ENCODE data around the gene SLC5A11. TPM values are rescaled to one million over a fixed set of nuclear protein-coding genes. Genes with fewer than 3 reads are reported as not detected.
"Not testable (repeated sequence)": the region's sequence is repeated elsewhere in the genome, so short reads cannot be mapped to it uniquely, and the experiment has no call there.

SLC5A11 gene
- total RNA-seq, 2 experiments from 2014 or later = 0.12 TPM; not detected in 1

DNA sequence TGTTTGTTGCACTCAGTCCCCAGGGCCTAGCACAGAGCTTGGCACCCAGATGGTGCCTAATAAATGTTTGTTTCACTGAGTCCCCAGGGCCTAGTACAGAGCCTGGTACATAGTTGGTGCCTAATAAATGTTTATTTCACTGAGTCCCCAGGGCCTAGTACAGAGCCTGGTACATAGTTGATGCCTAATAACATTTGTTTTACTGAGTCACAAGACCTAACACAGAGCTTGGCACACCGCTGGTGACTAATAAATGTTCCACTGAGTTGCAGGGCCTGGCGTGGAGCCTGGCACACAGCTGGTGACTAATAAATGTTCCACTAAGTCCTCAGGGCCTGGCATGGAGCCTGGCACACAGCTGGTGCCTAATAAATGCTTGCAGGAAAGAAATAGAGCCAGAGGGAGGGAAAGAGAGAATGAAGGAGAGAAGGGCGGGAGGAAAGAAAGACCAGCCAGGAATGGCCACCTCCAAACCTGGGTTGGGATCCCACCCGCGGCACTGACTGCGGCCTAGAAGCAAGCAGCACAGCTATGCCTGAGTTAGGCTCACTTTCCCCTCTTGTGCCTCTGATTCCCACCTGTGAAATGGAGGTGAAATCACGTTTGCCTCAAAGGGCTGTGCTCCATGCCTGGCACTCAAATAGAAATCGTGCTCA, 7.5 kb downstream of the SLC5A11 start:
- Mint-ChIP-seq H3K4me1 (ENCODE audit: low read depth) (peaks cover 21% of the 10 kb centered on the region), H3K27me3 (peaks cover 6% of the 10 kb centered on the region), H3K4me3 (no peak overlapping the region), H3K9me3 (no peaks in the 10 kb centered on the region), H3K36me3 (no peaks in the 10 kb centered on the region), H3K27ac (no peak overlapping the region)
- CTCF ChIA-PET = no interaction called here
- POLR2A ChIA-PET = no interaction called here
- DNase-seq = peak; percentile 20
- intact Hi-C loops (cut with micrococcal nuclease) = loop anchor here (5.0 to 10.0 kb wide), 4 partner anchors 81 to 661 kb away; no protein-coding TSS in a partner anchor

GRCh38 chr16:24853830-24854229, 8.1 kb downstream of the SLC5A11 start:
- ChIA-PET POLR2A (no interaction called here), CTCF (interaction anchor here (0.6 kb wide), 1 partner anchor 710 kb away, joined by 3 read pairs; no protein-coding TSS in a partner anchor)
- H3K27ac Mint-ChIP-seq = no peak overlapping the region
- H3K36me3 Mint-ChIP-seq = no peaks in the 10 kb centered on the region
- H3K4me1 Mint-ChIP-seq (ENCODE audit: low read depth) = peaks cover 21% of the 10 kb centered on the region
- DNase-seq = no peak
- H3K27me3 Mint-ChIP-seq = peaks cover 10% of the 10 kb centered on the region
- H3K9me3 Mint-ChIP-seq = no peaks in the 10 kb centered on the region
- intact Hi-C loops (cut with micrococcal nuclease) = loop anchor here (5.0 to 10.0 kb wide), 4 partner anchors 82 to 662 kb away; no protein-coding TSS in a partner anchor
- H3K4me3 Mint-ChIP-seq = no peak overlapping the region

- H3K9me3 Mint-ChIP-seq = no peaks in the 10 kb centered on the region
- intact Hi-C loops (cut with micrococcal nuclease) = loop anchor here (5.0 to 10.0 kb wide), 4 partner anchors 82 to 662 kb away; no protein-coding TSS in a partner anchor
- peaks cover 21% of the 10 kb centered on the region for H3K4me1 Mint-ChIP-seq (ENCODE audit: low read depth)
- no peak overlapping the region for H3K4me3 Mint-ChIP-seq
- POLR2A ChIA-PET = no interaction called here
- CTCF ChIA-PET = no interaction called here
- H3K36me3 Mint-ChIP-seq = no peaks in the 10 kb centered on the region
- peaks cover 10% of the 10 kb centered on the region for H3K27me3 Mint-ChIP-seq
- no peak for DNase-seq
- H3K27ac Mint-ChIP-seq = no peak overlapping the region
These were observed 8.9 kb downstream of the SLC5A11 start for GRCh38 chr16:24854607-24855171.

GRCh38 chr16:24855678-24856077, 9.9 kb downstream of the SLC5A11 start:
- H3K36me3 Mint-ChIP-seq = no peaks in the 10 kb centered on the region
- ChIA-PET CTCF (no interaction called here), POLR2A (no interaction called here)
- DNase-seq = no peak
- intact Hi-C loops (cut with micrococcal nuclease) = loop anchor here (10.0 kb wide), 1 partner anchor 129 kb away; no protein-coding TSS in a partner anchor
- no peak overlapping the region for H3K27ac Mint-ChIP-seq
- peaks cover 14% of the 10 kb centered on the region for H3K4me1 Mint-ChIP-seq (ENCODE audit: low read depth)
- H3K9me3 Mint-ChIP-seq = no peaks in the 10 kb centered on the region
- H3K4me3 Mint-ChIP-seq = no peak overlapping the region
- peaks cover 10% of the 10 kb centered on the region for H3K27me3 Mint-ChIP-seq

DNA sequence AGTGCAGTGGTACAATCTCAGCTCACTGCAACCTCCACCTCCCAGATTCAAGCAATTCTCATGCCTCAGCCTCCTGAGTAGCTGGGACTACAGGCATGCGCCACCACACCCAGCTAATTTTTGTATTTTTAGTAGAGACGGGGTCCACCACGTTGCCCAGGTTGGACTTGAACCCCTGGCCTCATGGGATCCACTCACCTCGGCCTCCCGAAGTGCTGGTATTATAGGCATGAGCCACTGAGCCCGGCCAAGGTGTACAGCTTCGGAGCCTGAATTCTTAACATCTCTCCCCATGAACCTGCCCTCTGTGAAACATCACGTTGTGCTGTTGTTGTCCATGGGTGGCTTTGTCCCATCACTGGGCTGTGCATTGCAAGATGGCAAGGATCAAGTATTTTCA, 11.1 kb downstream of the SLC5A11 start:
- POLR2A ChIA-PET; H3K9me3 Mint-ChIP-seq; H3K36me3 Mint-ChIP-seq; H3K4me1 Mint-ChIP-seq (ENCODE audit: low read depth); H3K27ac Mint-ChIP-seq; H3K4me3 Mint-ChIP-seq; H3K27me3 Mint-ChIP-seq; CTCF ChIA-PET; DNase-seq: not testable (repeated sequence)
- intact Hi-C loops (cut with micrococcal nuclease) = loop anchor here (10.0 kb wide), 1 partner anchor 128 kb away; no protein-coding TSS in a partner anchor

- DNase-seq = peak; percentile 67
- Mint-ChIP-seq H3K27me3 (peaks cover 10% of the 10 kb centered on the region), H3K27ac (no peak overlapping the region), H3K9me3 (no peaks in the 10 kb centered on the region), H3K36me3 (no peaks in the 10 kb centered on the region), H3K4me3 (no peak overlapping the region), H3K4me1 (ENCODE audit: low read depth) (no peaks in the 10 kb centered on the region)
- CTCF ChIA-PET = no interaction called here
- intact Hi-C loops (cut with micrococcal nuclease) = loop anchor here (1.0 to 10.0 kb wide), 2 partner anchors 11 to 126 kb away; no protein-coding TSS in a partner anchor
- POLR2A ChIA-PET = interaction anchor here (0.6 kb wide), 1 partner anchor 73 kb away, joined by 3 read pairs; no protein-coding TSS in a partner anchor
These were observed 12.7 kb downstream of the SLC5A11 start for GRCh38 chr16:24858219-24859041.

- no peak overlapping the region for H3K4me3 Mint-ChIP-seq
- no peak for DNase-seq
- H3K9me3 Mint-ChIP-seq = peaks cover 7% of the 10 kb centered on the region
- CTCF ChIA-PET = no interaction called here
- POLR2A ChIA-PET = no interaction called here
- H3K27ac Mint-ChIP-seq = no peak overlapping the region
- intact Hi-C loops (cut with micrococcal nuclease) = no loop called here
- peaks cover 8% of the 10 kb centered on the region for H3K27me3 Mint-ChIP-seq
- H3K4me1 Mint-ChIP-seq (ENCODE audit: low read depth) = no peaks in the 10 kb centered on the region
- peaks cover 4% of the 10 kb centered on the region for H3K36me3 Mint-ChIP-seq
These were observed 15.7 kb downstream of the SLC5A11 start for GRCh38 chr16:24861461-24861860.

GRCh38 chr16:24863582-24864437, 18.0 kb downstream of the SLC5A11 start:
- Mint-ChIP-seq H3K36me3 (peaks cover 4% of the 10 kb centered on the region), H3K9me3 (peaks cover 7% of the 10 kb centered on the region), H3K4me3 (no peak overlapping the region), H3K27ac (no peak overlapping the region), H3K4me1 (ENCODE audit: low read depth) (no peaks in the 10 kb centered on the region), H3K27me3 (peaks cover 2% of the 10 kb centered on the region)
- ChIA-PET POLR2A (interaction anchor here (0.5 kb wide), 1 partner anchor 253 kb away, joined by 3 read pairs; no protein-coding TSS in a partner anchor), CTCF (no interaction called here)
- DNase-seq = no peak
- intact Hi-C loops (cut with micrococcal nuclease) = no loop called here

DNA sequence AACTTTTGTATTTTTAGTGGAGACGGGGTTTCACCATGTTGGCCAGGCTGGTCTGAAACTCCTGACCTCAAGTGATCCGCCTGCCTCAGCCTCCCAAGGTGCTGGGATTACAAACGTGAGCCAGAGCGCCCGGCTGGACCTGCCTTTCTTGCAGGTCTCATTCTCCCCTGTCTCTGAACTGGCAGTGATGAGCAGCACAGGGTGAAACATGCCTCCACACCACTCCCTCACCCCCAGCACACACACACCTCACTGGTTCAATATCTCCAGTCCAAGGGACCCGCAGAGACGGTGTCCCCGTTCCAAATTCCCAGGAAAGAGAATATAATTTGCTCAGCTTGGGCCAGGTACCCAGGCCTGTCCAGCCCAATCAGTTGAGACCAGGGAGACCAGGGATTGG, 23.3 kb downstream of the SLC5A11 start:
- Mint-ChIP-seq H3K36me3 (peaks cover 2% of the 10 kb centered on the region), H3K27ac (no peak overlapping the region), H3K9me3 (peaks cover 3% of the 10 kb centered on the region), H3K4me3 (no peak overlapping the region), H3K27me3 (peaks cover 2% of the 10 kb centered on the region), H3K4me1 (ENCODE audit: low read depth) (no peaks in the 10 kb centered on the region)
- POLR2A ChIA-PET = no interaction called here
- intact Hi-C loops (cut with micrococcal nuclease) = no loop called here
- CTCF ChIA-PET = no interaction called here
- no peak for DNase-seq

DNA sequence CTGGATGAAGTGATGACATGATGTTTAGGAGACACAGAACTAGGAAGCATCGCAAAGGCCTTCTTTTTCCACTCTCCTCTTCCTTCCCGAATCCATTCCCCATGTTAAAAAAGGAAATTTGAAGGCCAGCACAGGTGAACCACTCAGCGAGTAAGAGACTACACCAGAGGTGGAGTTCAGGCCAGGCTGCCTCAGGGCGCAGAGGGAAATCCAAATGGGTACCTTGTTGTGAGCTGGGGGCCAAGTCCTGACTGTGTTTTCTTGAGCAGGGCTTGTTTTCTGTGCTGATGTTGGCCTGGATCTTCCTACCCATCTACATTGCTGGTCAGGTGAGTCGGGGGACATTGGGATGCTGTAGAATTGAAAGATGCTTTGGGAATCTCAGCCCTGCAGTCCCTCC, 26.1 kb downstream of the SLC5A11 start:
- no peaks in the 10 kb centered on the region for H3K4me1 Mint-ChIP-seq (ENCODE audit: low read depth)
- POLR2A ChIA-PET = no interaction called here
- CTCF ChIA-PET = no interaction called here
- intact Hi-C loops (cut with micrococcal nuclease) = no loop called here
- no peak overlapping the region for H3K4me3 Mint-ChIP-seq
- DNase-seq = no peak
- no peak overlapping the region for H3K27ac Mint-ChIP-seq
- H3K36me3 Mint-ChIP-seq = no peaks in the 10 kb centered on the region
- peaks cover 1% of the 10 kb centered on the region for H3K27me3 Mint-ChIP-seq
- no peaks in the 10 kb centered on the region for H3K9me3 Mint-ChIP-seq

DNA sequence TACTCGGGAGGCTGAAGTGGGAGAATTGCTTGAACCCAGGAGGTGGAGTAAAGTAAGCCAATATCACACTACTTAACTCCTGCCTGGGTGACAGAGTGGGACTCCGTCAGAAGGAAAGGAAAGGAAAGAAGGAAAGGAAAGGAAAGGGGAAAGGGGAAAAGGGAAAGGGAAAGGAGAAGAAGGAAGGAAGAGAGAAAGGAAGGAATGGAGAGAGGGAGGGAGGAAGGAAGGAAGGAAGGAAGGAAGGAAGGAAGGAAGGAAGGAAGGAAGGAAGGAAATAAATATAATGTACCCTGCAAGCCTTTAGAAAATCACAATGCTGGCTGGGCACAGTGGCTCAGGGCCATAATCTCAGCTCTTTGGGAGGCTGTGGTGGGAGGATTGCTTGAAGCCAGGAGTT, 27.3 kb downstream of the SLC5A11 start:
- Mint-ChIP-seq H3K27ac (no peak overlapping the region), H3K4me3 (no peak overlapping the region), H3K36me3 (no peaks in the 10 kb centered on the region), H3K9me3 (no peaks in the 10 kb centered on the region), H3K27me3 (peaks cover 1% of the 10 kb centered on the region), H3K4me1 (ENCODE audit: low read depth) (no peaks in the 10 kb centered on the region)
- ChIA-PET POLR2A (no interaction called here), CTCF (no interaction called here)
- no peak for DNase-seq
- intact Hi-C loops (cut with micrococcal nuclease) = no loop called here

DNA sequence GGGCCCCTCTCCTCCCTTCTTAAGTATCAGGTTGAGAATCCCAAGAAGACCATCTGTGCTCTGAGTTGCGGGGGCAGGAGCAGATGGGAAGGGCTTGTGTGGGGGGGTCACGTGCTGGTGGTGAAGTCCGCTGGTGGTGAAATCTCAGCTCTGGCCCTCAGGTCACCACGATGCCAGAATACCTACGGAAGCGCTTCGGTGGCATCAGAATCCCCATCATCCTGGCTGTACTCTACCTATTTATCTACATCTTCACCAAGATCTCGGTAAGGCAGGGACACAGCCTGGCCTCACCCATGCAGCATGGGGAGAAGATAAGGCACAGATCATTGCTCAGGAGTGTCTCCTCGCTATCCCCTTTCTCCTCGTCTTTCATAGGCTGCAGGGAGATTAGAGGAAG, 29.7 kb downstream of the SLC5A11 start:
- POLR2A ChIA-PET = no interaction called here

More for the DNA sequence above, 29.7 kb downstream of the SLC5A11 start:
- H3K4me1 Mint-ChIP-seq (ENCODE audit: low read depth) = no peaks in the 10 kb centered on the region
- H3K4me3 Mint-ChIP-seq = no peak overlapping the region
- peaks cover 3% of the 10 kb centered on the region for H3K9me3 Mint-ChIP-seq
- no peak for DNase-seq
- intact Hi-C loops (cut with micrococcal nuclease) = no loop called here
- peaks cover 1% of the 10 kb centered on the region for H3K27me3 Mint-ChIP-seq
- no peak overlapping the region for H3K27ac Mint-ChIP-seq
- no peaks in the 10 kb centered on the region for H3K36me3 Mint-ChIP-seq
- CTCF ChIA-PET = no interaction called here
